ENCODE results near the gene LRRC8B. TPM values are rescaled to one million over a fixed set of nuclear protein-coding genes. Genes with fewer than 3 reads are reported as not detected.

LRRC8B gene
- total and polyA plus RNA-seq, 9 of the 15 experiments (the other 6 are each of a cell fraction or from before 2014, with no cell fraction given): 4.3 to 43.7 (median 14.4) TPM

DNA sequence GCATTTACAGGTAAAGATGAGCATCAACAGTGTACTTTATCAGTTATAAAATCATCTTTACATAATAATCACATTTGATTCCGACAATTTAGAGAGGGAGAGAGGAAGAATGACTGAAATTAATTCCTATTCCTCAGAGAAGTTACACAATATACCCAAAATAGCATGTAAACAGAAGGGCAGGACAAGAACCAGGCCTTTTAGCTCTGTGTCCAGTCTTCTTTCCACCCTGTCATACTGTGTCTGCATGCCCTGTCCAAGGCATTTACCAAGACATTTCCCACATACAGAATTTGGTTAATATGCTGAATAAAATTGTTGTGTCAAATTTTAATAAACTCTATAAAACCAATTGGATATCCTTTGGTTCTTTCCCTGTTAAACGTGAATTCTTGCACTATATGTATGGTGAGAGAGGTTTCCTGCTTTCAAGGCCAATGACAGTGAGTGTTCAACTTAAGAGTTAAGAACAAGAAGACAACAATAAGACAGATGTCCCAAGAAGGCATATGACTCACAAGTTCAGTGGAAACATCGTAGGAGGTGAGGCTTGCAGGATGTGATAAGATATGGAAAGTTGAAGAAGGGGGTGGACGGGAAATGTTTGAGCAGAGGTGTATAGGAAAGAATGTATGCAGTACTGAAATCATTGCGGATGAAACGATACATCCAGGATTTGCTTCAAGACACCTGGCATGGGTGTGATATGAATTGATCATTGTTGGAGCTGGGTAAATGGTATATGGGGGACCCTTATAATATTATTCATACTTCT is 20.8 kb downstream of the LRRC8B start (continued):
- TF ChIP-seq, protein P1, sequence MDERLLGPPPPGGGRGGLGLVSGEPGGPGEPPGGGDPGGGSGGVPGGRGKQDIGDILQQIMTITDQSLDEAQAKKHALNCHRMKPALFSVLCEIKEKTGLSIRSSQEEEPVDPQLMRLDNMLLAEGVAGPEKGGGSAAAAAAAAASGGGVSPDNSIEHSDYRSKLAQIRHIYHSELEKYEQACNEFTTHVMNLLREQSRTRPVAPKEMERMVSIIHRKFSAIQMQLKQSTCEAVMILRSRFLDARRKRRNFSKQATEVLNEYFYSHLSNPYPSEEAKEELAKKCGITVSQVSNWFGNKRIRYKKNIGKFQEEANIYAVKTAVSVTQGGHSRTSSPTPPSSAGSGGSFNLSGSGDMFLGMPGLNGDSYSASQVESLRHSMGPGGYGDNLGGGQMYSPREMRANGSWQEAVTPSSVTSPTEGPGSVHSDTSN (CRISPR knock-in tag; IDR thresholded peaks at IDR 0.05; ENCODE audit: low read depth): no peak
- TF ChIP-seq, protein P1 (tag; conservative IDR thresholded peaks at IDR 0.05; ENCODE audit: low read depth): peak; percentile 93
- TF ChIP-seq, protein P2, sequence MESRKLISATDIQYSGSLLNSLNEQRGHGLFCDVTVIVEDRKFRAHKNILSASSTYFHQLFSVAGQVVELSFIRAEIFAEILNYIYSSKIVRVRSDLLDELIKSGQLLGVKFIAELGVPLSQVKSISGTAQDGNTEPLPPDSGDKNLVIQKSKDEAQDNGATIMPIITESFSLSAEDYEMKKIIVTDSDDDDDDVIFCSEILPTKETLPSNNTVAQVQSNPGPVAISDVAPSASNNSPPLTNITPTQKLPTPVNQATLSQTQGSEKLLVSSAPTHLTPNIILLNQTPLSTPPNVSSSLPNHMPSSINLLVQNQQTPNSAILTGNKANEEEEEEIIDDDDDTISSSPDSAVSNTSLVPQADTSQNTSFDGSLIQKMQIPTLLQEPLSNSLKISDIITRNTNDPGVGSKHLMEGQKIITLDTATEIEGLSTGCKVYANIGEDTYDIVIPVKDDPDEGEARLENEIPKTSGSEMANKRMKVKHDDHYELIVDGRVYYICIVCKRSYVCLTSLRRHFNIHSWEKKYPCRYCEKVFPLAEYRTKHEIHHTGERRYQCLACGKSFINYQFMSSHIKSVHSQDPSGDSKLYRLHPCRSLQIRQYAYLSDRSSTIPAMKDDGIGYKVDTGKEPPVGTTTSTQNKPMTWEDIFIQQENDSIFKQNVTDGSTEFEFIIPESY (CRISPR knock-in tag; IDR thresholded peaks at IDR 0.05): no peak
- no peak for TF ChIP-seq IRF2 (CRISPR knock-in tag; IDR thresholded peaks at IDR 0.05)
- TF ChIP-seq, protein P3, sequence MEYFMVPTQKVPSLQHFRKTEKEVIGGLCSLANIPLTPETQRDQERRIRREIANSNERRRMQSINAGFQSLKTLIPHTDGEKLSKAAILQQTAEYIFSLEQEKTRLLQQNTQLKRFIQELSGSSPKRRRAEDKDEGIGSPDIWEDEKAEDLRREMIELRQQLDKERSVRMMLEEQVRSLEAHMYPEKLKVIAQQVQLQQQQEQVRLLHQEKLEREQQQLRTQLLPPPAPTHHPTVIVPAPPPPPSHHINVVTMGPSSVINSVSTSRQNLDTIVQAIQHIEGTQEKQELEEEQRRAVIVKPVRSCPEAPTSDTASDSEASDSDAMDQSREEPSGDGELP (CRISPR knock-in tag; IDR thresholded peaks at IDR 0.05; ENCODE audit: borderline replicate concordance): no peak; the same call in 1 of the 2 replicates
- no peak for TF ChIP-seq ZC3H4 (CRISPR knock-in tag; IDR thresholded peaks at IDR 0.05; ENCODE audit: borderline replicate concordance)
- TF ChIP-seq ZFP91 (CRISPR knock-in tag; IDR thresholded peaks at IDR 0.05): no peak
- no peak for TF ChIP-seq CCAR2 (IDR thresholded peaks at IDR 0.05; ENCODE audit: low read depth, low read length)
- peak; percentile 78 for TF ChIP-seq CXXC5 (CRISPR knock-in tag; IDR thresholded peaks at IDR 0.05)
- peak; percentile 99 for TF ChIP-seq JUN (IDR thresholded peaks at IDR 0.05; ENCODE audit: borderline replicate concordance, low read depth, low read length)
- TF ChIP-seq JUN (CRISPR knock-in tag; IDR thresholded peaks at IDR 0.05; ENCODE audit: borderline replicate concordance): peak; percentile 97; the same call in 1 of the 2 replicates
- no peak for TF ChIP-seq CHD4 (IDR thresholded peaks at IDR 0.05; ENCODE audit: insufficient read depth, insufficient replicate concordance, low read depth, low read length, poor library complexity, severe bottlenecking)
- no peak for TF ChIP-seq ATF1 (CRISPR knock-in tag; IDR thresholded peaks at IDR 0.05)
- peak; percentile 78 for TF ChIP-seq ATF1 (tag; IDR thresholded peaks at IDR 0.05)
- TF ChIP-seq SIN3B (IDR thresholded peaks at IDR 0.05; ENCODE audit: low read depth): no peak
- no peak for TF ChIP-seq ELK1 (CRISPR knock-in tag; IDR thresholded peaks at IDR 0.05)
- TF ChIP-seq NFE2L1 (tag; IDR thresholded peaks at IDR 0.05; ENCODE audit: borderline replicate concordance, low read depth): no peak
- no peak for TF ChIP-seq ZNF436 (CRISPR knock-in tag; IDR thresholded peaks at IDR 0.05)
